NCI-H187 (cell line): ENCODE data around the gene GATA5.
A peak's percentile ranks its signal among the peaks of the same experiment; 100 is the strongest.

Source experiments
- DNase-seq, 2 experiments: peaks; one replicate each; lab custom pipeline; 2025; lab: John Stamatoyannopoulos, UW

GATA5 gene

GRCh38 chr20:62487561-62488354 lies 12.0 kb upstream of the GATA5 start:
- DNase-seq = no peak

GRCh38 chr20:62487118-62487517 lies 11.3 kb upstream of the GATA5 start:
- DNase-seq = no peak

GRCh38 chr20:62486484-62486883 lies 10.7 kb upstream of the GATA5 start:
- no peak for DNase-seq

- DNase-seq = no peak
Measured at GRCh38 chr20:62485701-62486089, 9.9 kb upstream of the GATA5 start.

GRCh38 chr20:62485062-62485700 lies 9.4 kb upstream of the GATA5 start:
- no peak for DNase-seq

GRCh38 chr20:62484478-62484877 lies 8.7 kb upstream of the GATA5 start:
- DNase-seq = no peak

GRCh38 chr20:62483613-62484458 lies 8.0 kb upstream of the GATA5 start:
- DNase-seq = no peak

GRCh38 chr20:62482974-62483373 lies 7.2 kb upstream of the GATA5 start:
- DNase-seq = no peak

GRCh38 chr20:62482146-62482809 lies 6.5 kb upstream of the GATA5 start:
- DNase-seq = no peak

- DNase-seq = no peak
Measured at GRCh38 chr20:62481425-62482145, 5.8 kb upstream of the GATA5 start.

- DNase-seq = peak in 1 of 2 experiments; percentile 16
Measured at GRCh38 chr20:62480318-62480717, 4.5 kb upstream of the GATA5 start.

- no peak for DNase-seq
Measured at GRCh38 chr20:62479656-62480055, 3.9 kb upstream of the GATA5 start.

- no peak for DNase-seq
Measured at GRCh38 chr20:62479156-62479555, 3.4 kb upstream of the GATA5 start.

GRCh38 chr20:62477669-62478455 lies 2.1 kb upstream of the GATA5 start:
- no peak for DNase-seq

GRCh38 chr20:62476056-62476838 lies 452 bp upstream of the GATA5 start:
- no peak for DNase-seq

- DNase-seq = no peak
Measured at GRCh38 chr20:62475027-62475771, 596 bp downstream of the GATA5 start.

GRCh38 chr20:62474604-62475026 lies 1.2 kb downstream of the GATA5 start:
- DNase-seq = no peak

GRCh38 chr20:62473717-62474603 lies 1.8 kb downstream of the GATA5 start:
- no peak for DNase-seq
